Endothelial cell of umbilical vein (primary cell): Measurements from ENCODE around the gene CC2D2A. TPM values are rescaled to one million over a fixed set of nuclear protein-coding genes. Genes with fewer than 3 reads are reported as not detected.

Experiments used
- BruUV-seq: library from RNA; stranded (reverse); fragments of 400-500 nt; replicated peaks from 2 replicates; lab custom pipeline; 2021; lab: Mats Ljungman, UMichigan
- CTCF ChIA-PET: fragments of 300-600, 350-600 bp; sonication (Branson Sonifier 250); formaldehyde crosslinking; loops from one replicate; lab custom pipeline; 2021; ENCODE audit warnings: antibody characterized with exemption, inconsistent platforms; lab: Charles Lee
- POLR2A ChIA-PET: fragments of 300-600, 350-600 bp; sonication (Branson Sonifier 250); formaldehyde crosslinking; loops from one replicate; lab custom pipeline; 2021; ENCODE audit warnings: antibody characterized with exemption, inconsistent platforms; lab: Charles Lee
- DNase-seq: peaks from one replicate; pipeline ENCODE4 v3.0.0-alpha.2; 2011; ENCODE audit warnings: low read depth, low spot score
- FAIRE-seq: peaks from 2 replicates; lab custom pipeline; 2011; peaks lifted over from hg19 to GRCh38; lab: Jason Lieb, UNC
- H2AFZ ChIP-seq: 2 replicates; pipeline ENCODE4 v1.6.0; 2012; ENCODE audit warnings: low read depth, low read length, control low read depth, inconsistent platforms
- H3K27ac ChIP-seq: 2 replicates; pipeline ENCODE4 v1.5.1; 2011; ENCODE audit warnings: low read depth, mild to moderate bottlenecking, control low read depth, low read length, moderate library complexity; ENCODE audit not compliant: insufficient read depth
- H3K27me3 ChIP-seq, 2 experiments: 2 replicates each; pipeline versions ENCODE4 v1.6.0 to v1.6.1; 2011; ENCODE audit warnings: low read length in 2 of 2, mixed read lengths in 1 of 2; ENCODE audit not compliant: control insufficient read depth in 2 of 2, insufficient read depth in 2 of 2
- H3K36me3 ChIP-seq, 2 experiments: 2 replicates in 1 of 2; 3 replicates in 1 of 2; pipeline ENCODE4 v1.5.1; 2011; ENCODE audit warnings: low read length in 2 of 2, mild to moderate bottlenecking in 1 of 2, moderate library complexity in 1 of 2; ENCODE audit not compliant: control insufficient read depth in 2 of 2, insufficient read depth in 2 of 2; ENCODE audit errors: extremely low read depth in 1 of 2
- H3K4me1 ChIP-seq: 3 replicates; pipeline ENCODE4 v1.5.1; 2011; ENCODE audit warnings: mild to moderate bottlenecking, low read length; ENCODE audit not compliant: control insufficient read depth, insufficient read depth; ENCODE audit errors: extremely low read depth
- H3K4me2 ChIP-seq: 2 replicates; pipeline ENCODE4 v1.6.1; 2011; ENCODE audit warnings: low read length, control low read depth, mixed read lengths; ENCODE audit not compliant: insufficient read depth
- H3K4me3 ChIP-seq, 3 experiments: fragments of 200-600 bp in 1 of 3; sonication (generic), shearing (Covaris generic) in 1 of 3; replicated peaks in 1 of 3; 2 replicates each; pipeline ENCODE4 v1.5.1; 2011 to 2016; ENCODE audit warnings: control low read depth in 3 of 3, low read length in 3 of 3, mild to moderate bottlenecking in 2 of 3, inconsistent platforms in 1 of 3, low read depth in 1 of 3, moderate library complexity in 1 of 3; ENCODE audit not compliant: insufficient read depth in 1 of 3
- H3K79me2 ChIP-seq: 2 replicates; pipeline ENCODE4 v1.6.0; 2012; ENCODE audit warnings: low read length, inconsistent platforms; ENCODE audit not compliant: control insufficient read depth, insufficient read depth
- H3K9ac ChIP-seq: replicated peaks from 2 replicates; pipeline ENCODE3; 2011; ENCODE audit warnings: low read length, control low read depth; ENCODE audit not compliant: insufficient read depth; ENCODE audit errors: extremely low read depth
- H3K9me1 ChIP-seq: replicated peaks from 3 replicates; pipeline ENCODE4 v1.6.0; 2011; ENCODE audit warnings: mild to moderate bottlenecking, low read length; ENCODE audit not compliant: control insufficient read depth, insufficient read depth; ENCODE audit errors: extremely low read depth
- H3K9me3 ChIP-seq: replicated peaks from 2 replicates; pipeline ENCODE4 v1.5.1; 2012; ENCODE audit warnings: low read length, inconsistent platforms; ENCODE audit not compliant: control insufficient read depth, insufficient read depth
- H4K20me1 ChIP-seq: replicated peaks from 2 replicates; pipeline ENCODE3; 2011; ENCODE audit warnings: mild to moderate bottlenecking, low read length; ENCODE audit not compliant: control insufficient read depth, insufficient read depth; ENCODE audit errors: extremely low read depth
- EZH2 ChIP-seq: IDR thresholded peaks from 2 replicates; pipeline ENCODE4 v1.6.1; 2012; ENCODE audit warnings: borderline replicate concordance, low read depth, mild to moderate bottlenecking, moderate library complexity, low read length, inconsistent platforms; ENCODE audit not compliant: severe bottlenecking
- FOS ChIP-seq: IDR thresholded peaks from 2 replicates; pipeline ENCODE4 v1.6.1; 2011; ENCODE audit warnings: mild to moderate bottlenecking, low read length, moderate library complexity, borderline replicate concordance; ENCODE audit not compliant: insufficient read depth
- GATA2 ChIP-seq: IDR thresholded peaks from 2 replicates; pipeline ENCODE4 v1.7.0; 2011; ENCODE audit warnings: low read depth, mild to moderate bottlenecking, moderate library complexity, mixed read lengths, low read length; ENCODE audit not compliant: insufficient read length, insufficient read depth
- JUN ChIP-seq: IDR thresholded peaks from 2 replicates; pipeline ENCODE4 v1.6.1; 2011; ENCODE audit warnings: borderline replicate concordance, low read depth; ENCODE audit not compliant: insufficient read length, insufficient read depth
- MYC ChIP-seq: IDR thresholded peaks from one replicate; pipeline ENCODE4 v1.6.1; 2011; ENCODE audit warnings: mild to moderate bottlenecking, low read depth, low read length
- POLR2A ChIP-seq: IDR thresholded peaks from 2 replicates; pipeline ENCODE4 v1.6.1; 2012; ENCODE audit warnings: low read depth, mild to moderate bottlenecking, control low read depth, low read length
- POLR2AphosphoS5 ChIP-seq: IDR thresholded peaks from 2 replicates; pipeline ENCODE4 v1.6.1; 2012; ENCODE audit warnings: low read depth, mild to moderate bottlenecking, control low read depth, low read length, moderate library complexity; ENCODE audit not compliant: insufficient read depth
- dilution Hi-C: fragments of 300-500 bp; cut with MboI; formaldehyde crosslinking; loops from one replicate; pipeline ENCODE4 v1.15.0; 2019; ENCODE audit warnings: low sequenced_read_pairs; ENCODE audit not compliant: extremely low pct_ligation_motif_present
- intact Hi-C: fragments of 100-400 bp; cut with micrococcal nuclease; formaldehyde crosslinking; loops from one replicate; pipeline ENCODE4 v1.10.0; 2022
- polyA plus RNA-seq, 4 experiments: library from polyadenylated mRNA; depleted of rRNA in 3 of 4; stranded (reverse) in 3 of 4; unstranded in 1 of 4; fragments of >200 nt; gene quantifications; 2 replicates each; pipeline versions ENCODE4 v1.2.1 to v1.2.3, GENCODE V29; 2011 to 2012; ENCODE audit warnings: missing spikeins in 1 of 4
- total RNA-seq: library from RNA; stranded (reverse); gene quantifications from 2 replicates; pipeline ENCODE4 v1.2.3, GENCODE V29; 2021
- TF ChIP-seq, protein P1 (sequence below): IDR thresholded peaks from 2 replicates; pipeline ENCODE4 v1.6.1; 2011; ENCODE audit not compliant: insufficient read depth, insufficient read length
- TF ChIP-seq, protein P2 (sequence below), 2 donors: IDR thresholded peaks; 1 replicate in 1 of 2; 2 replicates in 1 of 2; pipeline ENCODE4 v1.5.1; 2011; ENCODE audit warnings: low read length in 2 of 2, mild to moderate bottlenecking in 2 of 2, moderate library complexity in 2 of 2, control low read depth in 1 of 2, inconsistent platforms in 1 of 2, low read depth in 1 of 2; ENCODE audit not compliant: insufficient read depth in 1 of 2; ENCODE audit errors: extremely low read depth in 1 of 2

CC2D2A gene
- total and polyA plus RNA-seq, 2 donors (not counting 3 experiments of a cell fraction or from before 2014, with no cell fraction given), result 10.2 to 22.4 TPM

DNA sequence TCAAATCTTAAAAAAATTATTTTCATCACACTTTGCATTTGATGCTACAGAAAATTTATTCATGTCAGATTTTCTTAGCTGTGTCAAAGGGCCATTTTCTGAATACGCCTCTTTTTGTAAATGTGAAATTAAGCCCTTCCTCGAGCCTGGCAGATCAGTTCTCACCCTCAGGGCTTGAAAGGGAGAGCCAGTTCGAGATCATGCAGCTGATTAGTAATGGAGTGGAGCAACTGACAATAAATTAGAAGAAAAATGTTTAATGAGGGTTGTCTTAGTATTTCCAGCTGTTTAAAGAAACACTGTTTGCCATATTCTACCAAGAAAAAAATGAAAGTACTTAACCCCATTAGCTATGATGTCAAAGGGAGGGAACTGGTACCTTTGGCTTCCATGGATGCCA lies 28.7 kb downstream of the CC2D2A start:
- Histone ChIP-seq H4K20me1 (no peaks in the 10 kb centered on the region), H3K4me2 (no peak overlapping the region), H3K4me1 (peaks cover 3% of the 10 kb centered on the region), H3K36me3 (no peaks in the 10 kb centered on the region), H3K9me1 (no peaks in the 10 kb centered on the region), H3K4me3 (no peak overlapping the region), H3K9ac (no peak overlapping the region), H2AFZ (no peak overlapping the region), H3K9me3 (no peaks in the 10 kb centered on the region), H3K27ac (no peak overlapping the region), H3K79me2 (no peaks in the 10 kb centered on the region), H3K27me3 (no peaks in the 10 kb centered on the region)
- no TSS peak for BruUV-seq
- dilution Hi-C loops, result no loop called here
- intact Hi-C loops, result no loop called here
- POLR2A ChIA-PET, result no interaction called here
- CTCF ChIA-PET, result interaction anchor here (1.6 kb wide), 1 partner anchor 384 kb away, joined by 3 read pairs; no protein-coding TSS in a partner anchor
- DNase-seq (no peak), FAIRE-seq (no peak)
- TF ChIP-seq JUN, result no peak
- TF ChIP-seq FOS, result no peak
- TF ChIP-seq POLR2A, result no peak
- no peak for TF ChIP-seq EZH2
- TF ChIP-seq MYC, result no peak
- TF ChIP-seq, protein P1, sequence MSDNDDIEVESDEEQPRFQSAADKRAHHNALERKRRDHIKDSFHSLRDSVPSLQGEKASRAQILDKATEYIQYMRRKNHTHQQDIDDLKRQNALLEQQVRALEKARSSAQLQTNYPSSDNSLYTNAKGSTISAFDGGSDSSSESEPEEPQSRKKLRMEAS, result no peak

DNA sequence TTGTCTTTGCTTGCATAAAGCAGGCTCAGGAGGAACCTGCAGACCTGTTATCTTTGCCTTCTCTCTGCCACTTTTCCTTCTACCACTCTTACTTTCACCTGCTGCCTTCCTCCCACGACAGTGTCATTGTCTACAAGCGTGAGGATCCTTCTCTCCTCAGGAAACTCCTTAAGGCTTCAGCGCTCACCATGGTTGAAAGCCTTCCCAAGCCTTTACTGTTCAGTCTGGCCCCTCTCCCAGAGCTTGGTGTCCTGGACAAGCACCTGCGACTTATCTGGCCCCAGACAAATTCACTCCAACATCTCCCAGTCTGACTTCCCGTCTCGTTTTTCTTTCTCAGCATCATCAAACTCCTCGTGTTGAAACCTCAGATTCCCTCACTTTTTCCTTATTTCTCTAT lies 31.0 kb downstream of the CC2D2A start:
- TF ChIP-seq, protein P1, result no peak
- TF ChIP-seq EZH2 (no peak), MYC (no peak), POLR2AphosphoS5 (no peak), POLR2A (no peak), GATA2 (no peak), JUN (no peak), FOS (no peak)
- TF ChIP-seq, protein P2, sequence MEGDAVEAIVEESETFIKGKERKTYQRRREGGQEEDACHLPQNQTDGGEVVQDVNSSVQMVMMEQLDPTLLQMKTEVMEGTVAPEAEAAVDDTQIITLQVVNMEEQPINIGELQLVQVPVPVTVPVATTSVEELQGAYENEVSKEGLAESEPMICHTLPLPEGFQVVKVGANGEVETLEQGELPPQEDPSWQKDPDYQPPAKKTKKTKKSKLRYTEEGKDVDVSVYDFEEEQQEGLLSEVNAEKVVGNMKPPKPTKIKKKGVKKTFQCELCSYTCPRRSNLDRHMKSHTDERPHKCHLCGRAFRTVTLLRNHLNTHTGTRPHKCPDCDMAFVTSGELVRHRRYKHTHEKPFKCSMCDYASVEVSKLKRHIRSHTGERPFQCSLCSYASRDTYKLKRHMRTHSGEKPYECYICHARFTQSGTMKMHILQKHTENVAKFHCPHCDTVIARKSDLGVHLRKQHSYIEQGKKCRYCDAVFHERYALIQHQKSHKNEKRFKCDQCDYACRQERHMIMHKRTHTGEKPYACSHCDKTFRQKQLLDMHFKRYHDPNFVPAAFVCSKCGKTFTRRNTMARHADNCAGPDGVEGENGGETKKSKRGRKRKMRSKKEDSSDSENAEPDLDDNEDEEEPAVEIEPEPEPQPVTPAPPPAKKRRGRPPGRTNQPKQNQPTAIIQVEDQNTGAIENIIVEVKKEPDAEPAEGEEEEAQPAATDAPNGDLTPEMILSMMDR (IDR thresholded peaks at IDR 0.05; ENCODE audit: extremely low read depth in 1 of 2, insufficient read depth in 1 of 2, low read depth in 1 of 2, low read length in 2 of 2), result no peak
- FAIRE-seq (no peak), DNase-seq (no peak)
- ChIA-PET CTCF (no interaction called here), POLR2A (no interaction called here)
- BruUV-seq, result no TSS peak
- H3K36me3 ChIP-seq, result no peaks in the 10 kb centered on the region
- intact Hi-C loops, result no loop called here
- no peaks in the 10 kb centered on the region for H3K27me3 ChIP-seq
- no peaks in the 10 kb centered on the region for H3K79me2 ChIP-seq
- H3K4me2 ChIP-seq, result no peak overlapping the region
- no peak overlapping the region for H2AFZ ChIP-seq
- peaks cover 3% of the 10 kb centered on the region for H3K4me1 ChIP-seq
- no peaks in the 10 kb centered on the region for H3K9me1 ChIP-seq
- dilution Hi-C loops, result no loop called here
- H3K9me3 ChIP-seq, result no peaks in the 10 kb centered on the region
- no peak overlapping the region for H3K4me3 ChIP-seq
- no peaks in the 10 kb centered on the region for H4K20me1 ChIP-seq
- H3K27ac ChIP-seq, result no peak overlapping the region
- H3K9ac ChIP-seq, result no peak overlapping the region
